Activated gamma-delta T cell treated with anti-CD3 and anti-CD28 coated beads, Interleukin-2, amount 50 U/mL, for 16 hours (primary cell): ENCODE measurements around the gene TMEM185B.
"Not testable (repeated sequence)": the region's sequence is repeated elsewhere in the genome, so short reads cannot be mapped to it uniquely, and the experiment has no call there.

Experiments
- DNase-seq: peaks from one replicate; pipeline ENCODE4 v3.0.0-alpha.2; 2020; ENCODE audit warnings: low read depth

The TMEM185B gene

GRCh38 chr2:120223034-120223912, at the start of gene TMEM185B:
TSS of gene TMEM185B (minus strand) at chr2:120223400. CDS start at chr2:120222976, 424 bp downstream.
- DNase-seq = peak; percentile 76

GRCh38 chr2:120271711-120272379, 48.6 kb upstream of the TMEM185B start:
- no peak for DNase-seq

- no peak for DNase-seq
These were observed 46.6 kb upstream of the TMEM185B start for GRCh38 chr2:120269816-120270215.

- DNase-seq = no peak
These were observed 46.0 kb upstream of the TMEM185B start for GRCh38 chr2:120269076-120269744.

- no peak for DNase-seq
These were observed 44.1 kb upstream of the TMEM185B start for GRCh38 chr2:120267348-120267747.

- DNase-seq = no peak
These were observed 41.8 kb upstream of the TMEM185B start for GRCh38 chr2:120265006-120265405.

- DNase-seq = no peak
These were observed 39.7 kb upstream of the TMEM185B start for GRCh38 chr2:120262761-120263428.

GRCh38 chr2:120262150-120262549, 39.0 kb upstream of the TMEM185B start:
- DNase-seq = no peak

GRCh38 chr2:120261387-120262006, 38.3 kb upstream of the TMEM185B start:
- no peak for DNase-seq

- DNase-seq = no peak
These were observed 37.5 kb upstream of the TMEM185B start for GRCh38 chr2:120260736-120261135.

GRCh38 chr2:120259939-120260338, 36.7 kb upstream of the TMEM185B start:
- not testable (repeated sequence) for DNase-seq

GRCh38 chr2:120258196-120258595, 35.0 kb upstream of the TMEM185B start:
- DNase-seq = no peak

- no peak for DNase-seq
These were observed 34.3 kb upstream of the TMEM185B start for GRCh38 chr2:120257522-120257921.

GRCh38 chr2:120256651-120257000, 33.4 kb upstream of the TMEM185B start:
- no peak for DNase-seq

- no peak for DNase-seq
These were observed 32.9 kb upstream of the TMEM185B start for GRCh38 chr2:120255986-120256650.

- no peak for DNase-seq
These were observed 31.9 kb upstream of the TMEM185B start for GRCh38 chr2:120255071-120255470.

- DNase-seq = no peak
These were observed 31.0 kb upstream of the TMEM185B start for GRCh38 chr2:120254178-120254577.

GRCh38 chr2:120253021-120253882, 30.1 kb upstream of the TMEM185B start:
- peak; percentile 7 for DNase-seq

- DNase-seq = peak; percentile 99
These were observed 29.2 kb upstream of the TMEM185B start, which contains the start of gene RALB for GRCh38 chr2:120252225-120253020. TSS of gene RALB (plus strand) at chr2:120252852. CDS start at chr2:120278665, 25,813 bp downstream.
